Endometrial microvascular endothelial cells (primary cell): Measurements from ENCODE around the gene RAB11A. TPM values are rescaled to one million over a fixed set of nuclear protein-coding genes. Genes with fewer than 3 reads are reported as not detected.
"Not testable (repeated sequence)": the region's sequence is repeated elsewhere in the genome, so short reads cannot be mapped to it uniquely, and the experiment has no call there.

ENCODE experiments used
- in situ Hi-C: cut with HindIII; loops from 2 replicates; pipeline ENCODE4 v1.10.0; 2017; ENCODE audit warnings: low sequenced_read_pairs, low pct_unique_long_range_greater_than_20kb; ENCODE audit errors: inconsistent ontology term
- total RNA-seq: library from RNA; depleted of rRNA; stranded (reverse); fragments of >200 nt; gene quantifications from one replicate; pipeline ENCODE4 v1.2.3, GENCODE V29; 2015; ENCODE audit errors: inconsistent ontology term

Gene RAB11A
- total RNA-seq, 1 donor from 2014 or later = 633 TPM

- in situ Hi-C loops = no loop called here
Observed at GRCh38 chr15:65839985-65840384, 29.3 kb upstream of the RAB11A start.

GRCh38 chr15:65841121-65841930 lies 28.0 kb upstream of the RAB11A start:
- in situ Hi-C loops = no loop called here

- in situ Hi-C loops = no loop called here
Observed at GRCh38 chr15:65845826-65846519, 23.3 kb upstream of the RAB11A start.

- in situ Hi-C loops = no loop called here
Observed at GRCh38 chr15:65847989-65848388, 21.3 kb upstream of the RAB11A start.

GRCh38 chr15:65851981-65852380 lies 17.3 kb upstream of the RAB11A start:
- in situ Hi-C loops = no loop called here

- in situ Hi-C loops = no loop called here
Observed at GRCh38 chr15:65856821-65857455, 12.4 kb upstream of the RAB11A start.

GRCh38 chr15:65857718-65858402 lies 11.4 kb upstream of the RAB11A start:
- in situ Hi-C loops = no loop called here

GRCh38 chr15:65862682-65863081 lies 6.6 kb upstream of the RAB11A start:
- in situ Hi-C loops = no loop called here

- in situ Hi-C loops = no loop called here
Observed at GRCh38 chr15:65863106-65863505, 6.2 kb upstream of the RAB11A start.

GRCh38 chr15:65867244-65867643 lies 2.0 kb upstream of the RAB11A start:
- in situ Hi-C loops = loop anchor here (5.0 kb wide), 1 partner anchor 35 kb away; no protein-coding TSS in a partner anchor

- in situ Hi-C loops = loop anchor here (5.0 kb wide), 1 partner anchor 36 kb away; no protein-coding TSS in a partner anchor
Observed at GRCh38 chr15:65867933-65868332, 1.4 kb upstream of the RAB11A start.

- in situ Hi-C loops = loop anchor here (5.0 kb wide), 1 partner anchor 36 kb away; no protein-coding TSS in a partner anchor
Observed at GRCh38 chr15:65868546-65869125, 655 bp upstream of the RAB11A start.

GRCh38 chr15:65869954-65870871 lies 922 bp downstream of the RAB11A start:
- in situ Hi-C loops = loop anchor here (5.0 kb wide), 1 partner anchor 38 kb away; no protein-coding TSS in a partner anchor

GRCh38 chr15:65870889-65871533 lies 1.7 kb downstream of the RAB11A start:
- in situ Hi-C loops = no loop called here

- in situ Hi-C loops = not testable (repeated sequence)
Observed at GRCh38 chr15:65871886-65872285, 2.6 kb downstream of the RAB11A start.

GRCh38 chr15:65872596-65872995 lies 3.3 kb downstream of the RAB11A start:
- in situ Hi-C loops = not testable (repeated sequence)

- in situ Hi-C loops = no loop called here
Observed at GRCh38 chr15:65873256-65873655, 4.0 kb downstream of the RAB11A start.
